GM23248 (cell line): ENCODE data around the gene IQCC.

Source experiments
- EZH2 ChIP-seq: fragments of 200-600 bp; sonication (generic); IDR thresholded peaks from 2 replicates; pipeline ENCODE4 v1.6.1; 2018; ENCODE audit warnings: antibody characterized with exemption, mild to moderate bottlenecking; ENCODE audit not compliant: insufficient read depth, poor library complexity, severe bottlenecking
- EZH2phosphoT487 ChIP-seq: fragments of 200-600 bp; sonication (generic); IDR thresholded peaks from 2 replicates; pipeline ENCODE4 v1.6.1; 2018; ENCODE audit warnings: antibody characterized with exemption, moderate library complexity, mild to moderate bottlenecking, low read depth; ENCODE audit not compliant: insufficient read depth

DNA sequence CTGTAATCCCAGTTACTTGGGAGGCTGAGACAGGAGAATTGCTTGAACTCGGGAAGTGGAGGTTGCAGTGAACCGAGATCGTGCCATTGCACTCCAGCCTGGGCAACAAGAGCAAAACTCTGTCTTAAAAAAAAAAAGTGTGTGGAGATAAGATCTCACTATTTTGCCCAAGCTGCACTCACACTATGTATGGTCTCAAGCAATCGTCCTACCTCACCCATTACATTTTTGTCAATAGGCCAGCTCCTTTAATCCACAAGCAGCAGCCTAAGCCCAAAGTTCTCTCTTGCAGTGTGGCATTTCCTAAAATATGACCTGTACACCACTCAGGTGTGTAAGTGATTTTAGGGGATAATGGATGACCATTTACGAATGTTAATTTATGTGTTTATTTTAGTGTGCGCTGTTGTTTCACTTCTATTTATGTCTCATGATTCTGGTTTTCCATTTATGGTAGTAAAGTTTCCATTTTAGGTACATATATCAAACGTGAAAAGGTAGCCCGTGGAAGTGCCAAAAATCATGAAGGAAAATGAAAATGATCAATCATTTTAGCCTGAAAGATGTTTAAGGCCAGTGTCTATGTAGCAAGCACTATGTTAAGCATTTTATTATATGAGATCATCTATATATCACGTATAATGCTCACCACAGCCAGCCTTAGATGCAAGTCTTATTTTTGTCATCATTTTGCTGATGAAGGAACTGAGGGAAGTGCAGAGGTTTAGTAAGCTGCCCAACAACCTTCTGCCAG is 51.2 kb downstream of the IQCC start:
- TF ChIP-seq EZH2 (no peak), EZH2phosphoT487 (no peak)
